Measurements from ENCODE around the gene MOCS1.

MOCS1 gene

GRCh38 chr6:39901670-39902069, 32.6 kb downstream of the MOCS1 start:
- TF ChIP-seq FOXP2 (optimal IDR thresholded peaks at IDR 0.05; ENCODE audit: borderline replicate concordance, extremely low read depth, extremely low read length, insufficient read depth) = no peak
- TF ChIP-seq POLR2AphosphoS5 (IDR thresholded peaks at IDR 0.05; ENCODE audit: low read depth, low read length) = no peak
- TF ChIP-seq REST (IDR thresholded peaks at IDR 0.05; ENCODE audit: insufficient read depth in 1 of 2, low read depth in 2 of 2, low read length in 2 of 2) = no peak
- no peak for TF ChIP-seq SIN3A (IDR thresholded peaks at IDR 0.05; ENCODE audit: borderline replicate concordance, insufficient read depth, low read length)
- TF ChIP-seq TAF1 (IDR thresholded peaks at IDR 0.05; ENCODE audit: borderline replicate concordance, insufficient read depth, low read length) = no peak

DNA sequence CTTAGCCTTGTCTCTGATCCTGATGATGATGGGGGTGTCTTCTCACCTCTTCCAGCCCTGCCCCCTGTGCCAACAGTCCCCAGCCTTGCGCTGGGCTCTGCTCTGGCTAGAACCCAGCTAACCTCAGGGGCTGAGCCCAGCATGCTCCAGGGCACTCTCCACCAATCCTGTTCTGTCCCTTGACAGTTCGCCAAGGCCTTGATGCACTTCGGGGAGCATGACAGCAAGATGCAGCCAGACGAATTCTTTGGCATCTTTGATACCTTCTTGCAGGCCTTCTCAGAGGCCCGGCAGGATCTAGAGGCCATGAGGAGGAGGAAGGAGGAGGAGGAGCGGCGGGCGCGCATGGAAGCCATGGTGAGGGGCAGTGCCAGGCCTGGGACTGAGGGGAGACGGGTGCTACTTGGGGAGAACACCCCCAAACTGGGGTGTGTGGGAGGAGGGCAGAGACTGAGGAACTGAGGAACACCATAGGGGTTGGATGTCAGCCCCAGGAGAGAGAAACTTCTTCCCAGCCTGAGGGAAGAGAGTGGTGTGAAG, 33.1 kb downstream of the MOCS1 start:
- no peak for TF ChIP-seq FOXP2 (optimal IDR thresholded peaks at IDR 0.05; ENCODE audit: borderline replicate concordance, extremely low read depth, extremely low read length, insufficient read depth)

- no peak for TF ChIP-seq FOXP2 (optimal IDR thresholded peaks at IDR 0.05; ENCODE audit: borderline replicate concordance, extremely low read depth, extremely low read length, insufficient read depth)
- TF ChIP-seq REST (IDR thresholded peaks at IDR 0.05; ENCODE audit: insufficient read depth in 1 of 2, low read depth in 2 of 2, low read length in 2 of 2) = no peak
- no peak for TF ChIP-seq TAF1 (IDR thresholded peaks at IDR 0.05; ENCODE audit: borderline replicate concordance, insufficient read depth, low read length)
- no peak for TF ChIP-seq SIN3A (IDR thresholded peaks at IDR 0.05; ENCODE audit: borderline replicate concordance, insufficient read depth, low read length)
- no peak for TF ChIP-seq POLR2AphosphoS5 (IDR thresholded peaks at IDR 0.05; ENCODE audit: low read depth, low read length)
These were observed 34.5 kb downstream of the MOCS1 start for GRCh38 chr6:39899554-39900295.

DNA sequence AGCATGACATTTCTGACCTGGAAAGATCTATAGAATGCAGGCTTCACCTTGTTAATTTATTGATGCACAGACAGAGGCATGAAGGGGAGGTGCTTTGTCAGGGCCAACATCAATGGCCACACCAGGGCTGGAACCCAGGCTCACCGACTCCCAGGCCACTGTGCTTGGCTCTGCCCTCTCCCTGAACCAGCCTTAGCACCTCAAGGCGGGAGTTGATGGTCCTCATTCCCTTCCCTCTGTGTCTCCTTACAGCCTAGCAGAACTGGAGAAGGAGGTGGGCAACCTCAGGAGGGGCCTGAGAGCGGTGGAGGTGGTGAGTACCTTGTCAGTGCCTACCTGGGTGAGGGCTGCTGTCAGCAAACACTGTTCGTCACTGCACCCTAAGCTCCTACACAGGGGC, 35.6 kb downstream of the MOCS1 start:
- no peak for TF ChIP-seq REST (IDR thresholded peaks at IDR 0.05; ENCODE audit: insufficient read depth in 1 of 2, low read depth in 2 of 2, low read length in 2 of 2)

DNA sequence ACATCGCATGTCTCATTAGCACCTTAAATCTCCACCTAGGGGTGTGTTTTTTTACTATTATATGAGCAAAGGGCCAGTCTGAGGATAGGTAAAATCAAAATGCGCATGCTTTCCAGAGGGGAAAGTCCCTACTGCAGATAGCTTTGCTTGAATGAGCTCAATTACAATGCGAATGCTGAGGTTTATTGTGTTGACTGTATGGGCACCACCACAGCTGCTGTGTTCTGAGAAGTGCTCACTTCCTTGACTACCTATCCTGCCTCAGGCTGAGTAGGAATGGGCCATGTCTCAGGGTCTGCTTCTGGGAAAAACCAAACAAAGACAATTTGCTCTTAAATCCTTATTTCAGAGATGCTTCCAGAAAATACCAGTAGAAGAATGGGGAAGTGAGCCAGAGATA, 36.6 kb downstream of the MOCS1 start:
- TF ChIP-seq POLR2AphosphoS5 (IDR thresholded peaks at IDR 0.05; ENCODE audit: low read depth, low read length) (no peak), SIN3A (IDR thresholded peaks at IDR 0.05; ENCODE audit: borderline replicate concordance, insufficient read depth, low read length) (no peak), FOXP2 (optimal IDR thresholded peaks at IDR 0.05; ENCODE audit: borderline replicate concordance, extremely low read depth, extremely low read length, insufficient read depth) (no peak), TAF1 (IDR thresholded peaks at IDR 0.05; ENCODE audit: borderline replicate concordance, insufficient read depth, low read length) (no peak), REST (IDR thresholded peaks at IDR 0.05; ENCODE audit: insufficient read depth in 1 of 2, low read depth in 2 of 2, low read length in 2 of 2) (no peak)
